Keratinocyte (primary cell): ENCODE results near the gene PAQR5.

Experiments
- CTCF ChIP-seq, 3 experiments: IDR thresholded peaks in 1 of 3; conservative IDR thresholded peaks in 1 of 3; optimal IDR thresholded peaks in 1 of 3; 2 replicates in 2 of 3; 3 replicates in 1 of 3; pipeline versions ENCODE3 to v1.5.1; 2011; ENCODE audit warnings: low read length in 3 of 3, mild to moderate bottlenecking in 3 of 3, moderate library complexity in 2 of 3, control low read depth in 1 of 3, inconsistent platforms in 1 of 3; ENCODE audit not compliant: insufficient read depth in 2 of 3; ENCODE audit errors: extremely low read depth in 1 of 3
- EZH2 ChIP-seq: IDR thresholded peaks from one replicate; pipeline ENCODE4 v1.6.1; 2012; ENCODE audit warnings: inconsistent platforms, mild to moderate bottlenecking, low read length, moderate library complexity

GRCh38 chr15:69390575-69390974 is 91.9 kb downstream of the PAQR5 start:
- no peak for TF ChIP-seq EZH2
- no peak for TF ChIP-seq CTCF (optimal IDR thresholded peaks at IDR 0.05 in 1 of 3, IDR thresholded peaks at IDR 0.05 in 1 of 3, conservative IDR thresholded peaks at IDR 0.05 in 1 of 3; ENCODE audit: extremely low read depth in 1 of 3, insufficient read depth in 2 of 3, low read length in 3 of 3)
